Stomach (tissue), 9 donors: ENCODE results near the gene RBM19. TPM values are rescaled to one million over a fixed set of nuclear protein-coding genes. Genes with fewer than 3 reads are reported as not detected.

Source experiments
- DNase-seq, 2 donors: peaks; one replicate each; pipeline versions ENCODE4 v3.0.0 to v3.0.0-alpha.2; 2013 to 2019
- H3K27ac ChIP-seq, 5 donors: fragments of 200-600 bp in 4 of 5; sonication (generic) in 4 of 5; one replicate each; pipeline ENCODE4 v1.5.1; 2013 to 2019; ENCODE audit warnings: mild to moderate bottlenecking in 1 of 5, moderate library complexity in 1 of 5
- H3K27me3 ChIP-seq, 3 donors: fragments of 200-600 bp; sonication (generic); one replicate each; pipeline ENCODE4 v1.5.1; 2017 to 2019; ENCODE audit warnings: mixed run types in 1 of 3
- H3K36me3 ChIP-seq, 4 donors: fragments of 200-600 bp; sonication (generic); 1 replicate in 3 of 4; 2 replicates in 1 of 4; pipeline ENCODE4 v1.5.1; 2016 to 2019
- H3K4me1 ChIP-seq, 4 donors: fragments of 200-600 bp; sonication (generic); one replicate each; pipeline ENCODE4 v1.5.1; 2016 to 2019
- H3K4me3 ChIP-seq, 4 donors: fragments of 200-600 bp; sonication (generic) in 3 of 4; one replicate each; pipeline ENCODE4 v1.5.1; 2016 to 2019; ENCODE audit warnings: mild to moderate bottlenecking in 1 of 4
- H3K9me3 ChIP-seq, 4 donors: fragments of 200-600 bp; sonication (generic); one replicate each; pipeline ENCODE4 v1.5.1; 2016 to 2019
- EP300 ChIP-seq: sonication (generic); formaldehyde crosslinking; IDR thresholded peaks from one replicate; pipeline ENCODE4 v1.6.1; 2017; ENCODE audit warnings: antibody characterized with exemption
- POLR2A ChIP-seq, 4 donors: fragments of 450-650 bp; IDR thresholded peaks; one replicate each; pipeline ENCODE4 v1.6.1; 2016; ENCODE audit warnings: antibody characterized with exemption in 4 of 4, control low read depth in 2 of 4, mild to moderate bottlenecking in 1 of 4, moderate library complexity in 1 of 4
- POLR2AphosphoS5 ChIP-seq, 3 donors: sonication (generic); formaldehyde crosslinking; IDR thresholded peaks; one replicate each; pipeline ENCODE4 v1.6.1; 2016; ENCODE audit warnings: antibody characterized with exemption in 3 of 3
- WGBS, 5 donors: extraction: QIAGEN DNeasy Blood & Tissue Kit in 3 of 5; methylation state at CpG; one replicate each; pipeline versions ENCODE4 v1.1.5 to v1.1.7; 2013 to 2018; 5-methylcytosine and 5-hydroxymethylcytosine counted together
- intact Hi-C: fragments of 100-400 bp; cut with DNase I; formaldehyde crosslinking; loops from one replicate; pipeline ENCODE4 v1.15.1; 2023; ENCODE audit warnings: low total_unique reads
- polyA plus RNA-seq, 3 donors: library from polyadenylated mRNA; stranded (reverse); fragments of 200-250 nt; gene quantifications; one replicate each; pipeline ENCODE4 v1.2.3, GENCODE V29; 2013
- total RNA-seq, 5 donors: library from RNA; depleted of rRNA; stranded (reverse); fragments of >200 nt; gene quantifications; one replicate each; pipeline versions ENCODE4 v1.1.0 to v1.2.3, GENCODE V29; 2014 to 2016
- TF ChIP-seq, protein P1 (sequence below), 7 experiments: fragments of 450-650 bp in 4 of 7; fragments of 200-600 bp in 3 of 7; sonication (generic) in 3 of 7; IDR thresholded peaks; one replicate each; pipeline ENCODE4 v1.5.1; 2016 to 2019; ENCODE audit warnings: antibody characterized with exemption in 7 of 7, control low read depth in 2 of 7, mild to moderate bottlenecking in 1 of 7
- donor health status: healthy with polysubstance abuse.
- donor health status: Bipolar disorder and iron deficiency.
- donor health status: healthy.

Gene RBM19
- total and polyA plus RNA-seq, 8 donors = 8.1 to 109 (median 27.3) TPM

DNA sequence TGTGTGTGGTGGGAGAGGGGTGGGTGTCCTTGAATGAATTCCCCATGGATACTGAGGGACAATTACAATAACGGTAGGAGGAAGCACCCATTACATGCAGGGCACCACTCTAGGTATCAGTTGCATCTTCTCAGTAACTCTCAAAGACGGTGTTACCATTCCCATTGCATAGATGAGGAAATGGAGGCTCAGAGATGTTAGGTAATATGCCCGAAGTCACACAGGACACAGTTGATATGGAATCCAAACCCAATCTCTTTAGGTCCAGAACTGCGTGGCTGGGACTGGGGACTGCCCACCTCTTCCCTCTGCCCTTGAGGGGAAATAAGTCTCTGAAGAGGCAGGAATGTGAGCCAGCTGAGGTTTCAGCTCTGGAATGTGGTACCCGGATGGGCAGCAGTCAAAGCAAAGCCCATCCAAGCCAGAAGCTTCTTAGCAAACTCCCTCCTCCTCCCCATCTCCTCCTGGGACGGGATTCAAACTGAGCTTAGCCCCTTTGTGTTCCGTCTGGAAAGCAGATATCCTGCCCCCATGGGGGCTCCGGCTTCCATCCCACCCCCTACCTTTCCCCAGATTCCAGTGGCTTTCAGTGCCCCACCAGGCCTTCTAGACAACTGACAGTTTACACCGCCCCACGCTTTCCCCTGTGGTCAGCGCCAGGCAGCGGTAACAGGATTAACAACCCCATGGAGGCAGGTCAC is 187.5 kb downstream of the RBM19 start:
- no peaks in the 10 kb centered on the region for H3K36me3 ChIP-seq
- H3K27ac ChIP-seq = no peak overlapping the region
- peaks cover 0 to 3% (median 0%) of the 10 kb centered on the region in 4 donors for H3K9me3 ChIP-seq
- no peak for DNase-seq
- no peaks in the 10 kb centered on the region for H3K4me1 ChIP-seq
- TF ChIP-seq, protein P1, sequence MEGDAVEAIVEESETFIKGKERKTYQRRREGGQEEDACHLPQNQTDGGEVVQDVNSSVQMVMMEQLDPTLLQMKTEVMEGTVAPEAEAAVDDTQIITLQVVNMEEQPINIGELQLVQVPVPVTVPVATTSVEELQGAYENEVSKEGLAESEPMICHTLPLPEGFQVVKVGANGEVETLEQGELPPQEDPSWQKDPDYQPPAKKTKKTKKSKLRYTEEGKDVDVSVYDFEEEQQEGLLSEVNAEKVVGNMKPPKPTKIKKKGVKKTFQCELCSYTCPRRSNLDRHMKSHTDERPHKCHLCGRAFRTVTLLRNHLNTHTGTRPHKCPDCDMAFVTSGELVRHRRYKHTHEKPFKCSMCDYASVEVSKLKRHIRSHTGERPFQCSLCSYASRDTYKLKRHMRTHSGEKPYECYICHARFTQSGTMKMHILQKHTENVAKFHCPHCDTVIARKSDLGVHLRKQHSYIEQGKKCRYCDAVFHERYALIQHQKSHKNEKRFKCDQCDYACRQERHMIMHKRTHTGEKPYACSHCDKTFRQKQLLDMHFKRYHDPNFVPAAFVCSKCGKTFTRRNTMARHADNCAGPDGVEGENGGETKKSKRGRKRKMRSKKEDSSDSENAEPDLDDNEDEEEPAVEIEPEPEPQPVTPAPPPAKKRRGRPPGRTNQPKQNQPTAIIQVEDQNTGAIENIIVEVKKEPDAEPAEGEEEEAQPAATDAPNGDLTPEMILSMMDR (IDR thresholded peaks at IDR 0.05) = no peak
- no peak for TF ChIP-seq POLR2AphosphoS5 (IDR thresholded peaks at IDR 0.05)
- TF ChIP-seq POLR2A (IDR thresholded peaks at IDR 0.05) = no peak
- no peak for TF ChIP-seq EP300
- H3K4me3 ChIP-seq = no peak overlapping the region
- 40 to 46% (median 45%) methylated on average over 11 to 12 of the region's 12 CpGs for WGBS, 5 donors
- peaks cover 0 to 83% (median 22%) of the 10 kb centered on the region in 3 donors for H3K27me3 ChIP-seq
- intact Hi-C loops = no loop called here

DNA sequence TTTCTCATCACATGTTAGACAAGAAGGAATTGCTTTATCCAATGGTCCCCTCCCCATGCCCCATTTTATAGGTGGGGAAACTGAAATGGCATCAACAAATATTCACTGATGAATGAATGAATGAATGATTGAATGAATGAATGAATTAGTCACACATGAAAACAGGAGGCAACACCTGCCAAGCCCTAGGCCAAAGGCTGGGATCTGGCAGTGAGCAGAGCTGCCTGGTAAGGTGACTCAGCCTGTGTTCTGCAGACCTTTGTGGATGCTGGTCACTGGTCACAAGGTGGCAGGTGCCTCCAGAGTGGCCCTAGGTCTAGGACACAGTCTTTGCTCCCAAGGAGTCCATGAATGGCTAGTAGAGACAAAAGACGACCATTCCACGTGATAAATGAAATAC is 188.4 kb downstream of the RBM19 start:
- H3K36me3 ChIP-seq = no peaks in the 10 kb centered on the region
- 78 to 94% (median 86%) methylated on average over 2 of the region's 2 CpGs for WGBS, 5 donors
- H3K9me3 ChIP-seq = peaks cover 0 to 3% (median 0%) of the 10 kb centered on the region in 4 donors
- peaks cover 0 to 77% (median 20%) of the 10 kb centered on the region in 3 donors for H3K27me3 ChIP-seq
- TF ChIP-seq POLR2A (IDR thresholded peaks at IDR 0.05) = no peak
- intact Hi-C loops = no loop called here
- no peak for DNase-seq
- H3K27ac ChIP-seq = no peak overlapping the region
- no peaks in the 10 kb centered on the region for H3K4me1 ChIP-seq
- no peak overlapping the region for H3K4me3 ChIP-seq

DNA sequence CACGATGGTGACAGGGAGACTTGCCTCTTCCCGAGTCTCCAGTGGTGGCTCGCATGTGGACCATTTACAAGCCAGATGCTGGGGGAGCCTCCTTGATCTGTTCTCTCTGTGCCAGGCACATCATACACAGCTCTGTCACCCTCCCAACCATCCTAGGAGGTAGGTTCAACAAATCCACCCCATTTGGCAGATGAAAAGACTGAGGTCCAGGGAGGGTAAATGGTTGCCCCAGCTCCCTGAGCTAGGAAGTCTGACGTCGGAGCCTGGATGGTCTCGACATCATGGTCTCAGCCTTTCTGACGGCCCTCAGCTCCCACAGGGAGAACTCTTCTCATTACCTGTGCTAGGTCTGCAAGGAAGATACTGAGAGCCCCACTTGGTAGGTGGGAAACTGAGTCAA is 189.6 kb downstream of the RBM19 start:
- no peak for DNase-seq
- TF ChIP-seq EP300 (no peak), POLR2AphosphoS5 (IDR thresholded peaks at IDR 0.05) (no peak), POLR2A (IDR thresholded peaks at IDR 0.05) (no peak)
- TF ChIP-seq, protein P1 (IDR thresholded peaks at IDR 0.05) = no peak
- no peaks in the 10 kb centered on the region for H3K36me3 ChIP-seq
- intact Hi-C loops = no loop called here
- peaks cover 0 to 66% (median 15%) of the 10 kb centered on the region in 3 donors for H3K27me3 ChIP-seq
- H3K9me3 ChIP-seq = peaks cover 0 to 3% (median 0%) of the 10 kb centered on the region in 4 donors
- 85 to 95% (median 89%) methylated on average over 7 of the region's 7 CpGs for WGBS, 5 donors
- no peak overlapping the region for H3K27ac ChIP-seq
- no peaks in the 10 kb centered on the region for H3K4me1 ChIP-seq
- no peak overlapping the region for H3K4me3 ChIP-seq

DNA sequence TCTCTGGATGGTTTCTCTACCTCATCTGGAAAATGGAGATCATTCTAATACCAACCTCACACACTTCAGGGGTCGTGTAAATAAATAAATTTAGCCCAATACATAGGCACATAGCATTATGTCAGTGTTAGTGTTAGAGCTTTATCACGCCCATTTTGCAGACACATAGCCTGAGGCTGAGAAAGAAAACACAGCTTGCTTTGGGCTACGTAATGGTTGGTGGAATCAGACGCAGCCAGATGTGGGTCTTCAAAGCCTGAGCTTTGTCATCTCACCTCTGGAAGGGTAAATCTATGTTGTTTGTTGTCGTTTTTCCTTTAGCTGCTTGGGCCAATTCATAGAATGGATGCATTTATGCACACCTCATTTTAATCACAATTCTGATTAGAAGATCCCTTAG is 191.6 kb downstream of the RBM19 start:
- 69 to 82% (median 76%) methylated on average over 5 of the region's 5 CpGs for WGBS, 5 donors
- no peak for TF ChIP-seq POLR2AphosphoS5 (IDR thresholded peaks at IDR 0.05)
- TF ChIP-seq, protein P1 (IDR thresholded peaks at IDR 0.05) = no peak
- no peak for TF ChIP-seq EP300
- TF ChIP-seq POLR2A (IDR thresholded peaks at IDR 0.05) = no peak
- no peaks in the 10 kb centered on the region for H3K9me3 ChIP-seq
- no peak for DNase-seq
- H3K36me3 ChIP-seq = no peaks in the 10 kb centered on the region
- H3K27me3 ChIP-seq = peaks cover 0 to 56% (median 12%) of the 10 kb centered on the region in 3 donors
- H3K27ac ChIP-seq = no peak overlapping the region
- no peak overlapping the region for H3K4me3 ChIP-seq
- no peaks in the 10 kb centered on the region for H3K4me1 ChIP-seq
- intact Hi-C loops = no loop called here

DNA sequence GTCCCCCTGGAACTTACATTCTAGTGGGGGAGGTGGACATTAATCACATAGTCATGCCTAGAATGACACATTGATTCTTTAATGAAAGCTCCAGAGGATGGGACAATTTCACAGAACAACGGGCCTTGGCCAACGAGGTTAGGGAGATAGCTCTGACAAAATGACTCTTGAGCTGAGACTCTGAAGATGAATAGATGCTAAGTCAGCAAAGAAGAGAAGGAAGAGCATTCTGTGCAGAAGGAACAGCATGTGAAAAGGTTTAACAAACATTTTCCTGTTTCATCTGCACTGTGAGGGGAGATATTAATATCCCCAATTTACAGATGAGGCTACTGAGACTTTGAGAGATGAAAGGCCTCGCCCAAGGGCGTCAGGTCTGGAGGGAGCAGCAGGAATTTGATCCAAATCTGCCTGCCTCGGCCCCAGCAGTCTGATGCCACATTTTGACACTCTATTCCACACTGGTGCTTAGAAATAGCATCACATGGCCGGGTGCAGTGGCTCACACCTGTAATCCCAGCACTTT is 193.6 kb downstream of the RBM19 start:
- no peaks in the 10 kb centered on the region for H3K4me1 ChIP-seq
- TF ChIP-seq EP300 = no peak
- no peak for TF ChIP-seq POLR2AphosphoS5 (IDR thresholded peaks at IDR 0.05)
- TF ChIP-seq, protein P1 (IDR thresholded peaks at IDR 0.05) = no peak
- TF ChIP-seq POLR2A (IDR thresholded peaks at IDR 0.05) = no peak
- DNase-seq = no peak
- no peaks in the 10 kb centered on the region for H3K36me3 ChIP-seq
- peaks cover 0 to 54% (median 0%) of the 10 kb centered on the region in 3 donors for H3K27me3 ChIP-seq
- H3K4me3 ChIP-seq = no peak overlapping the region
- H3K9me3 ChIP-seq = no peaks in the 10 kb centered on the region
- H3K27ac ChIP-seq = no peak overlapping the region
- WGBS, 5 donors = 70 to 74% (median 71%) methylated on average over 5 to 6 of the region's 6 CpGs
- intact Hi-C loops = no loop called here
